Thoracic aorta (tissue), 2 donors: ENCODE measurements around the gene FAAP20. TPM values are rescaled to one million over a fixed set of nuclear protein-coding genes. Genes with fewer than 3 reads are reported as not detected.

Experiments
- ATAC-seq: fragments of 150-250 bp; one replicate; pipeline ENCODE4 v1.8.0; 2017; ENCODE audit warnings: low read depth; ENCODE audit not compliant: insufficient number of reproducible peaks, low FRiP score
- DNase-seq: peaks from one replicate; pipeline ENCODE4 v3.0.0-alpha.2; 2020; ENCODE audit warnings: low spot score
- H3K27ac ChIP-seq, 2 donors: fragments of 200-600 bp; sonication (generic); 1 replicate in 1 of 2; 2 replicates in 1 of 2; pipeline ENCODE4 v1.5.1; 2016; ENCODE audit warnings: mild to moderate bottlenecking in 2 of 2, moderate library complexity in 2 of 2
- H3K27me3 ChIP-seq: fragments of 200-600 bp; sonication (generic); replicated peaks from 2 replicates; pipeline ENCODE4 v1.6.0; 2016; ENCODE audit warnings: mild to moderate bottlenecking; ENCODE audit not compliant: insufficient read depth
- H3K36me3 ChIP-seq: fragments of 200-600 bp; sonication (generic); one replicate; pipeline ENCODE4 v1.5.1; 2016
- H3K4me1 ChIP-seq, 2 donors: fragments of 200-600 bp; sonication (generic); 1 replicate in 1 of 2; 2 replicates in 1 of 2; pipeline versions ENCODE4 v1.5.1 to v1.6.0; 2016; ENCODE audit warnings: low read depth in 2 of 2, mild to moderate bottlenecking in 1 of 2; ENCODE audit not compliant: control insufficient read depth in 1 of 2
- H3K4me3 ChIP-seq: fragments of 200-600 bp; sonication (generic); 2 replicates; pipeline ENCODE4 v1.5.1; 2016; ENCODE audit warnings: mild to moderate bottlenecking
- H3K9me3 ChIP-seq: fragments of 200-600 bp; sonication (generic); 2 replicates; pipeline ENCODE4 v1.5.1; 2016
- CTCF ChIP-seq: fragments of 200-600 bp; sonication (generic); IDR thresholded peaks from one replicate; pipeline ENCODE4 v1.5.1; 2019; ENCODE audit warnings: antibody characterized with exemption
- total RNA-seq, 2 donors: library from RNA; depleted of rRNA; stranded (reverse); fragments of >200 nt; gene quantifications; one replicate each; pipeline versions ENCODE4 v1.1.0 to v1.2.3, GENCODE V29; 2016

FAAP20 gene
- total RNA-seq, 2 donors from 2014 or later: 29.1 to 52.6 TPM

- no peak for TF ChIP-seq CTCF
- DNase-seq: no peak
- H3K4me3 ChIP-seq: no peak overlapping the region
- no peaks in the 10 kb centered on the region for H3K4me1 ChIP-seq
- no peak overlapping the region for H3K27ac ChIP-seq
- H3K36me3 ChIP-seq: no peaks in the 10 kb centered on the region
- H3K27me3 ChIP-seq: no peaks in the 10 kb centered on the region
- no peak for ATAC-seq
- no peaks in the 10 kb centered on the region for H3K9me3 ChIP-seq
These were observed 25.3 kb downstream of the FAAP20 start for GRCh38 chr1:2169200-2169836.

- Histone ChIP-seq H3K9me3 (no peaks in the 10 kb centered on the region), H3K27me3 (no peaks in the 10 kb centered on the region), H3K4me3 (no peak overlapping the region), H3K36me3 (no peaks in the 10 kb centered on the region), H3K27ac (no peak overlapping the region), H3K4me1 (no peaks in the 10 kb centered on the region)
- DNase-seq: no peak
- no peak for ATAC-seq
- no peak for TF ChIP-seq CTCF
These were observed 26.0 kb downstream of the FAAP20 start for GRCh38 chr1:2168535-2168934.

- no peak overlapping the region for H3K4me3 ChIP-seq
- no peak overlapping the region for H3K27ac ChIP-seq
- ATAC-seq (no peak), DNase-seq (no peak)
- TF ChIP-seq CTCF: no peak
- no peaks in the 10 kb centered on the region for H3K27me3 ChIP-seq
- no peaks in the 10 kb centered on the region for H3K36me3 ChIP-seq
- H3K4me1 ChIP-seq: no peaks in the 10 kb centered on the region
- H3K9me3 ChIP-seq: no peaks in the 10 kb centered on the region
These were observed 26.5 kb downstream of the FAAP20 start for GRCh38 chr1:2168090-2168489.

- H3K36me3 ChIP-seq: no peaks in the 10 kb centered on the region
- no peak for ATAC-seq
These were observed 27.9 kb downstream of the FAAP20 start for GRCh38 chr1:2166695-2167094.

GRCh38 chr1:2166254-2166653 is 28.3 kb downstream of the FAAP20 start:
- no peak for ATAC-seq
- DNase-seq: no peak
- no peak overlapping the region for H3K27ac ChIP-seq
- H3K4me1 ChIP-seq: no peaks in the 10 kb centered on the region
- no peaks in the 10 kb centered on the region for H3K9me3 ChIP-seq
- no peaks in the 10 kb centered on the region for H3K27me3 ChIP-seq
- no peak for TF ChIP-seq CTCF
- H3K36me3 ChIP-seq: no peaks in the 10 kb centered on the region
- H3K4me3 ChIP-seq: no peak overlapping the region

More at GRCh38 chr1:2166695-2167094, 27.9 kb downstream of the FAAP20 start:
- H3K27me3 ChIP-seq: no peaks in the 10 kb centered on the region
- no peak for DNase-seq
- TF ChIP-seq CTCF: no peak
- H3K4me1 ChIP-seq: no peaks in the 10 kb centered on the region
- H3K9me3 ChIP-seq: no peaks in the 10 kb centered on the region
- H3K4me3 ChIP-seq: no peak overlapping the region
- H3K27ac ChIP-seq: no peak overlapping the region
